A673 (cell line): ENCODE measurements around the gene S100A16. TPM values are rescaled to one million over a fixed set of nuclear protein-coding genes. Genes with fewer than 3 reads are reported as not detected.
"Not testable (repeated sequence)": the region's sequence is repeated elsewhere in the genome, so short reads cannot be mapped to it uniquely, and the experiment has no call there.

Experiments used
- BruUV-seq: library from RNA; stranded (reverse); fragments of 400-500 nt; replicated peaks from 2 replicates; lab custom pipeline; 2021; lab: Mats Ljungman, UMichigan
- CTCF ChIA-PET: fragments of 300-600 bp; sonication (Branson Sonifier 250); formaldehyde crosslinking; loops from one replicate; lab custom pipeline; 2022; ENCODE audit warnings: antibody characterized with exemption; lab: Charles Lee
- POLR2A ChIA-PET: fragments of 300-600 bp; sonication (Branson Sonifier 250); formaldehyde crosslinking; loops from one replicate; lab custom pipeline; 2022; ENCODE audit warnings: antibody characterized with exemption; ENCODE audit not compliant: low non-redundant PET; lab: Charles Lee
- DNase-seq: peaks from one replicate; pipeline ENCODE4 v3.0.0-alpha.2; 2015; ENCODE audit warnings: low spot score
- H3K27ac ChIP-seq: fragments of 200-600 bp; sonication (generic); 2 replicates; pipeline ENCODE4 v1.5.1; 2016; ENCODE audit warnings: mixed run types, low read depth, mild to moderate bottlenecking, mixed read lengths, antibody characterized with exemption, low read length; ENCODE audit not compliant: poor library complexity, severe bottlenecking
- H3K27me3 ChIP-seq: fragments of 200-600 bp; sonication (generic); replicated peaks from 2 replicates; pipeline ENCODE4 v1.6.1; 2017; ENCODE audit warnings: mixed run types, low read depth, mild to moderate bottlenecking, mixed read lengths, antibody characterized with exemption, low read length; ENCODE audit not compliant: insufficient read depth, poor library complexity
- H3K36me3 ChIP-seq: fragments of 200-600 bp; sonication (generic); 2 replicates; pipeline ENCODE4 v1.6.1; 2016; ENCODE audit warnings: mixed run types, mild to moderate bottlenecking, mixed read lengths, antibody characterized with exemption, low read length; ENCODE audit not compliant: insufficient read depth, poor library complexity, severe bottlenecking
- H3K4me1 ChIP-seq: fragments of 200-600 bp; sonication (generic); 2 replicates; pipeline ENCODE4 v1.6.1; 2017; ENCODE audit warnings: mixed run types, mild to moderate bottlenecking, mixed read lengths, antibody characterized with exemption, low read length; ENCODE audit not compliant: insufficient read depth, poor library complexity, severe bottlenecking
- H3K4me3 ChIP-seq: fragments of 200-600 bp; sonication (generic); 2 replicates; pipeline ENCODE4 v1.5.1; 2016; ENCODE audit warnings: low read depth, mixed run types, mild to moderate bottlenecking, mixed read lengths, low read length; ENCODE audit not compliant: poor library complexity, severe bottlenecking
- H3K9me3 ChIP-seq: fragments of 200-600 bp; sonication (generic); 2 replicates; pipeline ENCODE4 v1.6.1; 2016; ENCODE audit warnings: mixed run types, low read depth, mild to moderate bottlenecking, mixed read lengths, antibody characterized with exemption, low read length; ENCODE audit not compliant: poor library complexity, severe bottlenecking
- CTCF ChIP-seq: fragments of 300-800, 200-600 bp; sonication (generic); conservative IDR thresholded peaks from 2 replicates; pipeline ENCODE4 v1.5.1; 2017; ENCODE audit warnings: low read depth, mild to moderate bottlenecking, antibody characterized with exemption, low read length, moderate library complexity, mixed read lengths
- EZH2 ChIP-seq: fragments of 200-600 bp; sonication (generic); IDR thresholded peaks from 2 replicates; pipeline ENCODE4 v1.6.1; 2017; ENCODE audit warnings: borderline replicate concordance, low read depth, mild to moderate bottlenecking, mixed read lengths, antibody characterized with exemption, low read length; ENCODE audit not compliant: poor library complexity, severe bottlenecking
- intact Hi-C: fragments of 100-400 bp; cut with micrococcal nuclease; formaldehyde crosslinking; loops from one replicate; pipeline ENCODE4 v1.10.0; 2022; ENCODE audit not compliant: unreplicated experiment
- total RNA-seq: library from RNA; stranded (reverse); gene quantifications from 2 replicates; pipeline ENCODE4 v1.2.3, GENCODE V29; 2021

The S100A16 gene
- total RNA-seq, 1 experiment from 2014 or later, result 0.43 TPM

- Histone ChIP-seq H3K27ac (no peak overlapping the region), H3K27me3 (no peaks in the 10 kb centered on the region), H3K4me3 (no peak overlapping the region), H3K4me1 (no peaks in the 10 kb centered on the region), H3K36me3 (peaks cover 94% of the 10 kb centered on the region), H3K9me3 (no peaks in the 10 kb centered on the region)
- CTCF ChIA-PET, result no interaction called here
- intact Hi-C loops, result no loop called here
- POLR2A ChIA-PET, result no interaction called here
- no TSS peak for BruUV-seq
- DNase-seq, result no peak
- TF ChIP-seq EZH2 (no peak), CTCF (no peak)
These were observed 30.2 kb upstream of the S100A16 start for GRCh38 chr1:153643100-153643499.

- Histone ChIP-seq H3K36me3 (peaks cover 99% of the 10 kb centered on the region), H3K27me3 (no peaks in the 10 kb centered on the region), H3K27ac (no peak overlapping the region), H3K4me3 (no peak overlapping the region), H3K4me1 (no peaks in the 10 kb centered on the region), H3K9me3 (no peaks in the 10 kb centered on the region)
- no TSS peak for BruUV-seq
- CTCF ChIA-PET, result no interaction called here
- TF ChIP-seq CTCF (no peak), EZH2 (no peak)
- no peak for DNase-seq
- intact Hi-C loops, result no loop called here
- POLR2A ChIA-PET, result no interaction called here
These were observed 29.2 kb upstream of the S100A16 start for GRCh38 chr1:153642161-153642560.

- Histone ChIP-seq H3K4me3 (no peak overlapping the region), H3K4me1 (peaks cover 3% of the 10 kb centered on the region), H3K36me3 (peaks cover 100% of the 10 kb centered on the region), H3K27ac (no peak overlapping the region), H3K9me3 (no peaks in the 10 kb centered on the region), H3K27me3 (no peaks in the 10 kb centered on the region)
- POLR2A ChIA-PET, result no interaction called here
- BruUV-seq, result no TSS peak
- CTCF ChIA-PET, result no interaction called here
- intact Hi-C loops, result no loop called here
- no peak for TF ChIP-seq EZH2
- no peak for TF ChIP-seq CTCF
- DNase-seq, result no peak
These were observed 27.9 kb upstream of the S100A16 start for GRCh38 chr1:153640861-153641260.

DNA sequence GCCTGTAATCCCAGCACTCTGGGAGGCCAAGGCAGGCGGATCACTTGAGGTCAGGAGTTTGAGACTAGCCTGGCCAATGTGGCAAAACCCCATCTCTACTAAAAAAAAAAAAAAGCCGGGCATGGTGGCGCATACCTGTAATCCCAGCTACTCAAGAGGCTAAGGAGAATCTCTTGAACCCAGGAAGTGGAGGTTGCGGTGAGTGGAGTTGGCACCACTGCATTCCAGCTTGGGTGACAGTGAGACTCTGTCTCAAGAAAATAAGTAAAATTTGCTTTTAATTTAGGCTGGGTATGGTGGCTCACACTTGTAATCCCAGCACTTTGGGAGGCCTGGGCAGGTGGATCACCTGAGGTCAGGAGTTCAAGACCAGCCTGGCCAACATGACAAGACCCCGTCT is 27.3 kb upstream of the S100A16 start:
- H3K9me3 ChIP-seq, H3K4me3 ChIP-seq, intact Hi-C loops, DNase-seq, H3K4me1 ChIP-seq, BruUV-seq, H3K27me3 ChIP-seq, CTCF ChIA-PET, POLR2A ChIA-PET, H3K27ac ChIP-seq: not testable (repeated sequence)
- H3K36me3 ChIP-seq, result peaks cover 96% of the 10 kb centered on the region
